GM12878 (cell line): ENCODE results near the gene USP10. TPM values are rescaled to one million over a fixed set of nuclear protein-coding genes. Genes with fewer than 3 reads are reported as not detected.

Experiments used
- ATAC-seq: fragments of 200-7000 bp; cut with Tn5 transposase; 3 replicates; pipeline ENCODE4 v1.9.1; 2020; ENCODE audit warnings: mild to moderate bottlenecking, moderate library complexity
- BruUV-seq: library from RNA; stranded (reverse); fragments of 400-500 nt; replicated peaks from 2 replicates; lab custom pipeline; 2021; lab: Mats Ljungman, UMichigan
- CTCF ChIA-PET: fragments of 300-600 bp; sonication (Branson Sonifier 250); formaldehyde crosslinking; extraction: SDS; loops from one replicate; lab custom pipeline; 2021; ENCODE audit warnings: inconsistent platforms; lab: Yijun Ruan, JAX
- POLR2A ChIA-PET: fragments of 350-600 bp; formaldehyde crosslinking; extraction: SDS; loops from one replicate; lab custom pipeline; 2021; ENCODE audit warnings: inconsistent platforms; lab: Charles Lee
- RAD21 ChIA-PET: fragments of 300-600 bp; sonication (Branson Sonifier 250); formaldehyde crosslinking; loops from one replicate; lab custom pipeline; 2023; ENCODE audit warnings: antibody characterized with exemption; ENCODE audit not compliant: unreplicated experiment; lab: Charles Lee
- SMC1A ChIA-PET: fragments of 300-600 bp; sonication (Branson Sonifier 250); formaldehyde crosslinking; loops from one replicate; lab custom pipeline; 2023; ENCODE audit not compliant: unreplicated experiment, uncharacterized antibody; lab: Charles Lee
- DNase-seq: peaks from one replicate; pipeline ENCODE4 v3.0.0-alpha.2; 2011; ENCODE audit warnings: low read depth, low spot score
- FAIRE-seq: peaks from 3 replicates; lab custom pipeline; 2011; peaks lifted over from hg19 to GRCh38; lab: Jason Lieb, UNC
- H2AFZ ChIP-seq: 2 replicates; pipeline ENCODE4 v1.6.0; 2011; ENCODE audit warnings: low read depth, low read length, control low read depth; ENCODE audit not compliant: control insufficient read depth
- H3K27ac ChIP-seq: 2 replicates; pipeline ENCODE4 v1.5.1; 2011; ENCODE audit warnings: control low read depth; ENCODE audit not compliant: control insufficient read depth, insufficient read depth
- H3K27me3 ChIP-seq, 2 experiments: replicated peaks in 1 of 2; 2 replicates each; pipeline versions ENCODE4 v1.6.0 to v1.6.1; 2011; ENCODE audit warnings: low read length in 1 of 2; ENCODE audit not compliant: control insufficient read depth in 2 of 2, insufficient read depth in 2 of 2
- H3K36me3 ChIP-seq, 2 experiments: 2 replicates each; pipeline ENCODE4 v1.5.1; 2011; ENCODE audit warnings: low read length in 1 of 2; ENCODE audit not compliant: control insufficient read depth in 2 of 2, insufficient read depth in 2 of 2
- H3K4me1 ChIP-seq: 2 replicates; pipeline ENCODE4 v1.6.1; 2011; ENCODE audit warnings: mild to moderate bottlenecking, low read length, moderate library complexity, mixed read lengths; ENCODE audit not compliant: control insufficient read depth, insufficient read depth
- H3K4me2 ChIP-seq: 2 replicates; pipeline ENCODE4 v1.6.0; 2011; ENCODE audit warnings: control low read depth; ENCODE audit not compliant: control insufficient read depth, insufficient read depth
- H3K4me3 ChIP-seq: fragments of 200-600 bp; sonication (generic); 2 replicates; pipeline ENCODE4 v1.5.1; 2016
- H3K79me2 ChIP-seq: 2 replicates; pipeline ENCODE4 v1.6.0; 2011; ENCODE audit warnings: low read length; ENCODE audit not compliant: control insufficient read depth, insufficient read depth
- H3K9ac ChIP-seq: 2 replicates; pipeline ENCODE4 v1.8.0; 2011; ENCODE audit warnings: low read length, control low read depth, mixed read lengths; ENCODE audit not compliant: control insufficient read depth, insufficient read depth
- H3K9me3 ChIP-seq: replicated peaks from 3 replicates; pipeline ENCODE4 v1.5.1; 2011; ENCODE audit warnings: mild to moderate bottlenecking, low read length; ENCODE audit not compliant: control insufficient read depth, insufficient read depth
- H4K20me1 ChIP-seq: 2 replicates; pipeline ENCODE4 v1.6.0; 2011; ENCODE audit not compliant: control insufficient read depth, insufficient read depth
- ATF3 ChIP-seq: IDR thresholded peaks from 2 replicates; pipeline ENCODE4 v1.6.1; 2011; ENCODE audit warnings: low read depth, mild to moderate bottlenecking, low read length, moderate library complexity, borderline replicate concordance; ENCODE audit errors: extremely low read depth
- CBX5 ChIP-seq: sonication (generic); IDR thresholded peaks from 2 replicates; pipeline ENCODE4 v1.6.1; 2016; ENCODE audit warnings: low read depth, moderate library complexity, mild to moderate bottlenecking, inconsistent platforms
- FOXM1 ChIP-seq: IDR thresholded peaks from 2 replicates; pipeline ENCODE4 v1.6.1; 2012; ENCODE audit warnings: low read depth, mild to moderate bottlenecking, inconsistent platforms, low read length, moderate library complexity
- NFYA ChIP-seq: IDR thresholded peaks from 2 replicates; pipeline ENCODE4 v1.6.1; 2011; ENCODE audit warnings: low read depth, mild to moderate bottlenecking, low read length, improper control_type of control experiment, borderline replicate concordance
- PKNOX1 ChIP-seq: fragments of 450-650 bp; IDR thresholded peaks from 2 replicates; pipeline ENCODE4 v1.6.1; 2016; ENCODE audit warnings: mild to moderate bottlenecking
- SP1 ChIP-seq: IDR thresholded peaks from one replicate; pipeline ENCODE4 v1.6.1; 2011; ENCODE audit warnings: low read depth, low read length
- SPI1 ChIP-seq: IDR thresholded peaks from 2 replicates; pipeline ENCODE4 v1.6.1; 2011; ENCODE audit warnings: low read depth, mild to moderate bottlenecking, low read length, moderate library complexity, borderline replicate concordance; ENCODE audit not compliant: insufficient read depth
- STAT3 ChIP-seq: IDR thresholded peaks from 2 replicates; pipeline ENCODE4 v1.6.1; 2011; ENCODE audit warnings: low read depth, low read length, improper control_type of control experiment
- USF2 ChIP-seq: IDR thresholded peaks from 2 replicates; pipeline ENCODE4 v1.6.1; 2011; ENCODE audit warnings: low read depth, low read length, improper control_type of control experiment, borderline replicate concordance
- WGBS: methylation state at CpG from one replicate; pipeline ENCODE4 v1.1.6; 2016; ENCODE audit warnings: low lambda C conversion rate; ENCODE audit not compliant: insufficient replicate concordance, insufficient coverage; ENCODE audit errors: missing lambda C conversion rate; 5-methylcytosine and 5-hydroxymethylcytosine counted together
- in situ Hi-C: fragments of 300-500 bp; cut with MboI; formaldehyde crosslinking; loops from 9 replicates; pipeline ENCODE4 v1.14.3; 2018; ENCODE audit warnings: mixed read lengths
- intact Hi-C: fragments of 100-400 bp; cut with micrococcal nuclease; formaldehyde crosslinking; loops from one replicate; pipeline ENCODE4 v1.14.2; 2022; ENCODE audit not compliant: unreplicated experiment
- polyA plus RNA-seq, 11 experiments: library from polyadenylated mRNA; depleted of rRNA in 4 of 11; unstranded in 6 of 11; stranded (reverse) in 5 of 11; fragments of >200 nt; fragmentation: Nextera tagmentation in 4 of 11; fragmentation: Illumina TruSeq in 1 of 11; extraction: Ambion mirVana in 4 of 11; extraction: Trizol in 1 of 11; gene quantifications; 1 replicate in 1 of 11; 2 replicates in 10 of 11; pipeline versions ENCODE4 v1.2.1 to v1.2.3, GENCODE V29; 2011 to 2016; ENCODE audit warnings: inconsistent platforms in 2 of 11, missing spikeins in 2 of 11, low read depth in 1 of 11
- total RNA-seq, 4 experiments: library from RNA; depleted of rRNA in 3 of 4; stranded (reverse); fragments of >200 nt in 3 of 4; fragmentation: Illumina TruSeq in 1 of 4; extraction: Trizol in 1 of 4; gene quantifications; 2 replicates each; pipeline versions ENCODE4 v1.2.1 to v1.2.3, GENCODE V29; 2013 to 2021

USP10 gene
- total and polyA plus RNA-seq, 10 of the 15 experiments (the other 5 are each of a cell fraction or from before 2014, with no cell fraction given) = 46.1 to 160 (median 105) TPM

GRCh38 chr16:84827897-84828296 lies 128.1 kb downstream of the USP10 start:
- no peaks in the 10 kb centered on the region; a peak in 2 of 4 replicates for H3K27me3 ChIP-seq
- intact Hi-C loops = no loop called here
- FAIRE-seq = no peak

More at GRCh38 chr16:84827897-84828296, 128.1 kb downstream of the USP10 start:
- BruUV-seq = no TSS peak
- Histone ChIP-seq H3K9ac (no peak overlapping the region), H3K4me3 (no peak overlapping the region), H3K4me1 (no peaks in the 10 kb centered on the region), H3K79me2 (no peaks in the 10 kb centered on the region), H3K4me2 (no peak overlapping the region), H3K36me3 (no peaks in the 10 kb centered on the region), H3K27ac (no peak overlapping the region), H2AFZ (no peak overlapping the region), H3K9me3 (no peaks in the 10 kb centered on the region), H4K20me1 (no peaks in the 10 kb centered on the region)
- 61% methylated on average over 15 of the region's 15 CpGs for WGBS
- in situ Hi-C loops = no loop called here
- DNase-seq = no peak
- ChIA-PET SMC1A (no interaction called here), POLR2A (no interaction called here), RAD21 (no interaction called here), CTCF (no interaction called here)
- ATAC-seq = no peak
- TF ChIP-seq ATF3 (no peak), STAT3 (no peak), CBX5 (no peak), USF2 (no peak), PKNOX1 (no peak), NFYA (no peak), SPI1 (no peak), FOXM1 (no peak), SP1 (no peak)
